NCI-H1436 (cell line): ENCODE measurements around the gene PARVG.

Source experiments
- DNase-seq: peaks from one replicate; lab custom pipeline; 2025; lab: John Stamatoyannopoulos, UW

Gene PARVG

GRCh38 chr22:44195189-44195871 lies 14.6 kb downstream of the PARVG start:
- no peak for DNase-seq

GRCh38 chr22:44196241-44196640 lies 15.5 kb downstream of the PARVG start:
- DNase-seq: no peak

DNA sequence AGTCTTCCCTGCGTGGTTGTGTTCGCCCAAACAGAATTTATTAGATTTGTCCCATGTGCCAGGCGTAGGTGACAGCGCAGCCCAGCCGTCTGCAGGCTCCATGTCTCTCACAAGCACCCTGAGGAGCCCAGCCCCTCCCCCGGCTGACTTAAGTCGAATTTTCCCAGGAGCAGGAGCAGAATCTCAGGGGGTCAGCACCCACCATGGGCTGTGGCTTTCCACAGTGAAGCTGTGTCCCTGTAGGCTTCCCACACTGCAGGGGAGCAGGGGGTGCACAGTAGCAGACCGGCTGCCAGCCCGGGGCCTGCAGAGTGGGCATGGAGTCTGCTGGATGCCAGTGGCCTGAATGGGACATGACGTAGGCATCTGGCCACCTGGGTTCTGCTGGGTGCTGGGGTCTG lies 16.0 kb downstream of the PARVG start:
- no peak for DNase-seq

DNA sequence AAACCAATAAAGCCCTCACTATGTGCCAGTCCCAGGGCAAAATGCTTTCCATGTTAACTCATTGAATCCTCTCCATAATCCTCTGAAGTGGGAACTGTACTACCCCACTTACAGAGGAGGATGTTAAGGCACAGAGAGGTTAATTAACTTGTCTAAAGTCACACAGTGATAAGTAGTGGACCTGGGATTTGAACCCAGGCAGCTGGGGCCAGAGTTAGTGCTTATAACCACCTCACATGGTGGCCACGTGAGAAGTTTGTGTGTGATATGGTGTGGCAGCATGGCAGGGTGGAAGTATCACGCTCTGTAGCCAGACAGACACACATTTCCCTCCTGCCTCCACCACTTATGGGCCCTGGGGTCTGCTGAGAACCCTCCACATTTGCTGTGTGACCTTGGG lies 16.5 kb downstream of the PARVG start:
- no peak for DNase-seq

DNA sequence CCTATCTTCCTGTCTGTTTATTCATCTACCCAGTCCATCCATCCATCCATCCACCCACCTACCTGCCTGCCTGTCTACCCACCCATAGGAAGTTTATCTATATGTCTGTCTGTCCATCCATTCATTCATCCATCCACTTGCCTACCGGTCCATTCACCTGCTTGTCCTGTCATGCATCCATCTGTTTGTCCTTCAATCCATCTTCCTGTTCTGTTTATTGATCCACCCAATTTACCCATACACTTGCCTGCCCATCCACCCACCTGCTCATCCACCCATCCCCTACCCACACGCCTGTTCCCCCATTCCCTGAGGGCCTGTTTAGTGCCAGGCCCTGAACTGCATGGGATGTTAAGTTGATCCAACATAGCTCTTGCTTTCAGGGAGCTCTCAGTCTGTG lies 18.4 kb downstream of the PARVG start:
- no peak for DNase-seq

GRCh38 chr22:44199866-44200265 lies 19.1 kb downstream of the PARVG start:
- DNase-seq: no peak

GRCh38 chr22:44200451-44200850 lies 19.7 kb downstream of the PARVG start:
- DNase-seq: no peak

GRCh38 chr22:44200855-44201550 lies 20.3 kb downstream of the PARVG start:
- DNase-seq: no peak

DNA sequence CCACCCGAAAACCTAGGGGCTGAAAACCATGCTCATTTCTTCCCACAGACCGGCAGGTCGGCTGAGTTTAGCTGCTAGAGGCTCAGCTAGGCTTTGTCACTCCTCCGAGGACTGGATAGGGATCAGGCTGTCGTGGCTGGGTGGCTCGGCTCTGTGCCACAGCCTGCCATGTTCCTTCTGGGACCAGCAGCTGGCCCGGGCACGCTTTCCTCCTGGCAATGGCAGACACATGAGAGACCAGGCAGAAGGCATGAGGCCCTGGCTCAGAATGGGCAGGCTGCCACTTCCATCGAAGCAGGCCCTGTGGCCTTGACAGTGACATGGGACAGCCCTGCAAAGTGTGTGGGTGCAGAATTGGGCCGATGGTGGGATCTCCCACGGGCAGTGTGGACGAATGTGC lies 20.9 kb downstream of the PARVG start:
- DNase-seq: no peak

DNA sequence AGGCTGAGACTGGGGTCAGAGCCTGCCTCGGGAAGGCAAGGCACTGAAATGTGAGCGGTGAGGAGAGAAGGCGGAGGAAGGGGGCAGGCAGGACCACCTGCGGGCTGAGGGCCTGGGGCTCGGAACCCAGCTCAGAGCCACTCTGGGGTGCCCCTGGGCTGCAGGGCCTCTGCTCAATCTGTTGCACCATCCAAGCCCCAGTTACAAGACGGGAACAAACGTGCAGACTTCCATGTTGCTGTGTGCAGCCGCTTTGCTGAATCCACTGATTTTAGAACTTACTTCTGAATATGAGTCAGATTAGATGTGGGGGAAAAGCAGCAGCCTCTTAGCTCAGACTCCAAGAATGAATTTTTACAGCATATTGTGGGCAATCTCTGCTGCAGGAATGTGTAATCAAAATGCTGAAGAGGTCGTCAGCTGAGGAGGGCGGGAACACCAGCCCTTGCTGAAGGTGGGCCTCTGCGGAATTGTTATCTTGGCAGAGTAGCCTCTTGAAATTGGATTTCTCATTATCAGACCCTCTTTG lies 21.6 kb downstream of the PARVG start:
- DNase-seq: no peak

DNA sequence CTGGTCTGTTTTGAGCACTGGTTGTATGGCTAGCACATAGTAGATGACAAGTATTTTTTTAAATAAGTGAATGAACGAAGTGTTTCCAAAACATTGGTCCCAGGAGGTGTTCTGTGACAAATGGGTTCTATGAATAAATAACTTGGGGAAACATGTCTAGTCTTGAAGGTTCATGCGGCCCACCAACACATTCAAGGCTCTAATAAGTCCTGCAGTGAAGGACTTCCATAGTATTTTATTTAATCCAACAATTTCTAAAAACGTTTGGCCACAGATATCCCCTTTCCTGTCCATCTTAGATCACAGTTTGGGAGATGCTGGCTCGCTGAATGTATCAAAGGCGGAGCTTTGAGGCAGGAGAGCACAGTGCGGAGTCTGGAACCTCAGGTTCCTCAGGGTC lies 22.5 kb downstream of the PARVG start:
- no peak for DNase-seq

DNA sequence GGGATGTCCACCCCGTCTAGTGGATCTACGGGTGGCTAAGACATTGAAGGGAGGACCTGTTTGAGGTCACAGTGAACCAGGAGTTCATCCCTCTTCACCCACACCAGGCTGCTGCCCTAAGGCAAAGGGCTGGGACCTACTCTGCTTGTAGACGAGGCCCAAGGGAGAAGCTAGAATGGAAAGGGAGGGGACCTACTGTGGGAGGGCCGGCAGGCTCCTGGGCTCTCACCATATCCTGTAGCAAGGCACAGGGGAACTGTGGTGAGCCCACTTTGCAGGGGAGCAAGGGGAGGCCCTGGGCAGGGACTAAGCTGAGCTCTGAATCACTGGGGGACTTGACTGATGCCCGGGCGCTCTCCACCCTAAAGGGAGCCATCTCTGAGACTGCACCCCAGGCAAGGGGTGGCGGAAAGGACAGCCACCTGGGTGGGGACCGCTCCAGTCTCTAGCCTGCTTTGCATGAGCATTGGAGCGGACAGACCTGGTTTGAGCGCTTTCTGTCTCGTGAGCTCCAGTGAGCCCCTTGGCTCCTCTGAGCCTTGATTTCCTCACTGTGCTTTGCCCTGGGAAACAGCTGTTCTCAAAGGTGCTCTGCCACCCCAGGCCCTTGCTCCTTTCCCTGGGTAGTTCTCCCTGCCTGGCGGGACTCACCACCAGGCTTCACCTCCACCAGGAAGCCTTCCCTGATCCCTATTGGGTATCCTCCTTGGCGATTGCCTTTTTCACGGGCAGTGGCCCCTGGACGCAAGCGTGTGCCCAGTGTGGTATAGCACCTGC lies 24.2 kb downstream of the PARVG start:
- DNase-seq: no peak

GRCh38 chr22:44205516-44206329 lies 25.0 kb downstream of the PARVG start:
- DNase-seq: no peak

DNA sequence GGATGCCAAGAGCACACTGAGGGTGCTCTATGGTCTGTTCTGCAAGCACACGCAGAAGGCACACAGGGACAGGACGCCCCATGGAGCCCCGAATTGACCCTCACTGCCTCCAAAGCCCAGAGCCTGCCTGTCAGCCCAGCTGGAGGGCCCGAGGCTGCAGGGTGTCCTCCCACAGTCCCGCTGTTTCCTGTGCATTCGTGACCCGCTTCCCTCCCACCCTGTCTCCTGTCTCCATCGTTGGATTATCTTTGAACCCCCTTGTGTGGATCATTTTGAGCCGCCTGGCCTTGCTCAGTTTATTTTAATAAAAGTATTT lies 25.6 kb downstream of the PARVG start:
- no peak for DNase-seq

DNA sequence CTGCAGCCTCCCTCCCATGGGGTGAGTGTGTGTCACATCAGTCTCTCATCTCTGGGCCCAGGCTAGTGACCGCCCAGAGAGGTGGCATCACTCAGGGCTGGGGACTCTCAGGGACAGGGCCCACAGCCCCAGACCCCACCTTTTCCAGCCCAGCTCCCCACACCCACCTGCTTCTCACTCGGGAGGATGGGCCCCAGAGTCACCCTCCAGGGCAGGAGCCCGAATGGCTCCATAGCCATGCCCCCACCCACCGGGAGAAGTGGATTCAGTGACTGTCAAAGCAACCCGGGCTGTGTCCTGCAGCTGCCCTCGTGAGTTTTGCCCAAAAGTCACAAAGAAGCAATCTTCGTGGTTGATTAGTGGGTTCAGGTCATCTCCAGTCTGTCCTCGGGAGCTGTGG lies 26.0 kb downstream of the PARVG start:
- DNase-seq: no peak

DNA sequence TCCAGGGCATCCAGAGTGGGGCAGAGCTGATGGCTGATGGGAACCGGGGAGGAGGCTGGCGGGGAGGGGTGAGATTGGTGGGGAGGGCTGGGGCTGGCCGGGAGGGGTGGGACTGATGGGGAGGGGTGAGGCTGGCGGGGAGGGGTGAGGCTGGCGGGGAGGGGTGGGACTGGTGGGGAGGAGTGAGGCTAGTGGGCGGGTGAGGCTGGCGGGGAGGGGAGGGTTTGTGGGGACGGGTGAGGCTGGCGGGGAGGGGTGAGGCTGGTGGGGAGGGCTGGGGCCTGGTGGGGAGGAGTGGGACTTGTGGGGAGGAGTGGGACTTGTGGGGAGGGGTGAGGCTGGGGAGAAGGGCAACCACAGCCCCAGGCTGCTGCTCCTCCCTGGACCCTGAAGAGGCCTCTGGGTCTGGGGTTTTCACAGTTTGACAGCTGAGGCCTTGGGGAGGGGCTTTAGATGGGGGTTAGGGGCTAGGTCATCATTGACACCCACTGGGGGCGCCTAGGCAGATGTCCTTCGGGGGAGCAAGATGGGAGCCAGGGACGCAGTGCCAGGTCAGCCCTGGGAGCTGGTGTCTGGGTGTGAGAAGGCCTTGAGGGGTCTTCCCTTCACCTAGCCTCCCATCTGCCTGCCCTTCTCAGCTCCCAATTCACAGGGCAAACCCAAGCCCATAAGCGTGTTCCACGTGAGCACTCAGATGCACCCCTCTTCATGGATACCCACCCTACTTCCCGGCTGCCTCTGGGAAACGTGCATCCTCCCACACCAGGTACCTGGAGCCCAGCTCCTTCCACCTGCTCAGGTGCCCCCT lies 26.7 kb downstream of the PARVG start:
- DNase-seq: no peak

- DNase-seq: no peak
Observed at GRCh38 chr22:44207981-44208317, 27.2 kb downstream of the PARVG start.

- DNase-seq: no peak
Observed at GRCh38 chr22:44209343-44209742, 28.6 kb downstream of the PARVG start.

DNA sequence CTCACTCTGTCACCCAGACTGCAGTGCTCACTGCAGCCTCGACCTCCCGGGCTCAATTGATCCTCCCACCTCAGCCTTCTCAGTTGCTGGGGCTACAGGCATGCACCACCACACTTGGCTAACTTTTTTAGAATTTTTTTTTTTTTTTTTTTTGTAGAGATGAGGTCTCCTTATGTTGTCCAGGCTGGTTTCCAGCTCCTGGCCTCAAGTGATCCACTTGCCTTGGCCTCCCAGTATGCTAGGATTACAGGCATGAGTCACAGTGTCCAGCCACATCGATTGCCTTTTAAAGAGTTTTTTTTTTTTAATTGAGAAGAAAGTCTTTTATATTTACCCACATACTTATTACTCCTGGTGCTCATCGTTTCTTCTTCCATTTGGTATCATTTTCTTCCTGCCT lies 30.0 kb downstream of the PARVG start:
- no peak for DNase-seq

DNA sequence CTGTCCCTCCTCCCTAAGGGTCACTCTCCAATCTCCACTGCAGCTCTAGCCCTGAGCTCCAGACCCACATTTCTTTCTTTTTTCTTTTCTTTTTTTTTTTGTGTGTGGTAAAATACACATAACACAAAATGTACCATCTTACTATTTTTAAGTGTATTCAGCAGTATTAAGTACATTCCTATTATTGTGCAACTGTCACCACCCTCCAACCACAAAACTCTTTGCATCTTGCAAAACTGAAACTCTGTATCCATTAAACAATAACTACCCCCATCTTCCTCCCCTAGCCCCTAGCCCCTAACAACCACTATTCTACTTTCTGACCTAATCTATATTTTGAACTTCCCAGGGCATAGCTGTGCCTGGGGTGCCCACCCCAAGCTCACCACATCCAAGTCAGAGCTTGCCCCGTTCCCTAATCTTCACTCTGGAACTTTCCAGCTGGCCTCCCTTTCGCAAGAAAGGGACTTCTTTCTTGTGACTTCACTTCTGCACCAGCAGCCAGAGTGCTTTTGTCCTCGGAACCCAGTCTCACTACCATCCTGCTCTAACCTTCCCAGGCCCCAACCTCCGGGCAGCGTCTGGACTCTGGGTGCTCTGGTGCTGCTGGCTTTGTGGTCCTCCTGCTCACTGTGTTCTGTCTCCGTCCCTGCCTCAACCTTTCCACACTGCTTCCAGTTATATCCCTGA lies 30.7 kb downstream of the PARVG start:
- DNase-seq: no peak
